ENCODE data around the gene ELF5.

ELF5 gene

DNA sequence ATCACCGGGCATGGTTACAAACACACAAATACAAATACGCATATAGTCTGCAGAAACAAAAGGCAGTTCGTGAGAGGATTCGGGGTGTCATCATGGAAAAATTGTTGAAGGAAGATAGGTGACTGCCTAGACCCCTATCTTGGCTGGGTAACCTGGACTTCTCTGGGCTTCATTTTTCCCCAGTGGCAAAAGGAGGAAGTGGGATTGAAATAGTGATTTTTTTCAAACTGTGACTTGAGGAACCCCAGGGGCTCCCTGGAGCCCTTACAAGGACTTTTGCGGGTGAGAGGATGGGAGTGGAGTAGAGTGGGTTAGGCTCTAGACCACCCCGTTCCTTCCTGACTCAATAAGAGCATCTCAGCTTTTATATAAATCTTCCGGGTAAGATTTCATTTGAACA is 1.0 kb upstream of the ELF5 start:
- H3K4me3 ChIP-seq (ENCODE audit: low read depth, low read length), result no peak overlapping the region
- DNase-seq (ENCODE audit: low read depth), result no peak
- TF ChIP-seq POLR2A (IDR thresholded peaks at IDR 0.05; ENCODE audit: extremely low read depth, insufficient read length) (no peak), MYC (IDR thresholded peaks at IDR 0.05; ENCODE audit: low read depth, low read length) (no peak)
- TF ChIP-seq, protein P1, sequence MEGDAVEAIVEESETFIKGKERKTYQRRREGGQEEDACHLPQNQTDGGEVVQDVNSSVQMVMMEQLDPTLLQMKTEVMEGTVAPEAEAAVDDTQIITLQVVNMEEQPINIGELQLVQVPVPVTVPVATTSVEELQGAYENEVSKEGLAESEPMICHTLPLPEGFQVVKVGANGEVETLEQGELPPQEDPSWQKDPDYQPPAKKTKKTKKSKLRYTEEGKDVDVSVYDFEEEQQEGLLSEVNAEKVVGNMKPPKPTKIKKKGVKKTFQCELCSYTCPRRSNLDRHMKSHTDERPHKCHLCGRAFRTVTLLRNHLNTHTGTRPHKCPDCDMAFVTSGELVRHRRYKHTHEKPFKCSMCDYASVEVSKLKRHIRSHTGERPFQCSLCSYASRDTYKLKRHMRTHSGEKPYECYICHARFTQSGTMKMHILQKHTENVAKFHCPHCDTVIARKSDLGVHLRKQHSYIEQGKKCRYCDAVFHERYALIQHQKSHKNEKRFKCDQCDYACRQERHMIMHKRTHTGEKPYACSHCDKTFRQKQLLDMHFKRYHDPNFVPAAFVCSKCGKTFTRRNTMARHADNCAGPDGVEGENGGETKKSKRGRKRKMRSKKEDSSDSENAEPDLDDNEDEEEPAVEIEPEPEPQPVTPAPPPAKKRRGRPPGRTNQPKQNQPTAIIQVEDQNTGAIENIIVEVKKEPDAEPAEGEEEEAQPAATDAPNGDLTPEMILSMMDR (IDR thresholded peaks at IDR 0.05; ENCODE audit: low read depth, low read length), result no peak
- TF ChIP-seq, protein P2, sequence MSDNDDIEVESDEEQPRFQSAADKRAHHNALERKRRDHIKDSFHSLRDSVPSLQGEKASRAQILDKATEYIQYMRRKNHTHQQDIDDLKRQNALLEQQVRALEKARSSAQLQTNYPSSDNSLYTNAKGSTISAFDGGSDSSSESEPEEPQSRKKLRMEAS (IDR thresholded peaks at IDR 0.05; ENCODE audit: low read depth, low read length), result no peak

DNA sequence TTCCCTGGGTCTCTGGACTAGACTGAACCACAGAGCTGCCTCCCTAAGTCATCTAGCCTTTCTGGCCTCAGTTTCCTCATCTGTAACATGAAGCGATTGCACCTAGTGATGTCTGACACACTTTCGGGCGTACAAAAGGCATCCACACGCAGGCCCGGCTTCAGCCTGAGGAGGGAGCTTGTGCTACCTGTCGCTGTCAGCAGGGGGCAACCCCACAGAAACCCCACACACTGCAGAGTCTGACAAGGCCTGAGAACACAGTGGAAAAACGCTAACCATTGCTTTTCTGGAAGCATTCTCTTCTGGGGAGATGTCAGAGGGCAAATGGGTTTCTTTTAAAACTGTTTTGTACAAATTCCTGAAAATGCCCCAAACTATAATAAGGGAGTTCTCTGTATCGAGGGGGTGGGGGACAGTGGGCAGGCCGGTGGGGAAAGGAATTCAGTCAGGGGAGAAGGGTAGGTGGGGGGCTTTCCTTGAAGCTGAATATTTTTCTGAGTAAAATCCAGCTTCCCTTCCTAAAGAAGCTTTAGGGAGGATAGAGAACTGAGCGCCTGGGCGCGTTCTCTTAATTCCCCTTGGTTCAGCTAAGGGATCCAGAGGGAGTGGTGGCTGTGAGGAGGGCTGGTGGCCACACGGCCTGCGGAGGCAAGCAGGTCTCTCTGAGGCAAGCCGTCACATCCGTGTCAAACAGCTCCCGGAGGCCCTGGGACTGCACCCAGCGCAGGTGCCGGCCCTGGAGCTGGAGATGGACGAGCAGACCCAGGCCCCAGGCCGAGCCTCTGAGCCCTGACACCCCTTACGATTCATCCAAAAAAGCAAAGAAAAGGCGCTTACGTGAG is 533 bp downstream of the ELF5 start:
- no peak overlapping the region for H3K4me3 ChIP-seq (ENCODE audit: low read depth, low read length)
- DNase-seq (ENCODE audit: low read depth), result peak; percentile 67
- TF ChIP-seq POLR2A (IDR thresholded peaks at IDR 0.05; ENCODE audit: extremely low read depth, insufficient read length), result no peak
- TF ChIP-seq, protein P1 (IDR thresholded peaks at IDR 0.05; ENCODE audit: low read depth, low read length), result peak; percentile 88

DNA sequence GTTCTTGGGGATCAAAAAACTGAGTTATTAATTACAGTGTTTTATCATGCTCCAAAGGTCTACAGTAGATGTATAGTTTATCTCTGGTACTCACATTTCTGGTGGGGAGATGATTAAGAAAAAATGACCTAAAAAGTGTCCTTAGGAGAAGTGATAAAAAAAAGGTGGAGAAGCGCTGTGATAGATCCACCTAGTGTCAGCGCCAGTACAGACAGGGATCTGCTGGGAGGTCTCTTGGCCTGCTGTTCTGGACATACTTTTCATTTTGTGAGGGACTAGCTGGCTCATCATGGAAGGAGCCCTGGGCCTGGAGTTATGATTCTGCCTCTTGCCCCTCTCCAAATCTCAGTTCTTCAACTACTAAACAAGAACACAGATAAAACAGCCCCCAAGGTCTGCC is 2.9 kb downstream of the ELF5 start:
- TF ChIP-seq MYC (IDR thresholded peaks at IDR 0.05; ENCODE audit: low read depth, low read length), result no peak
- TF ChIP-seq, protein P1 (IDR thresholded peaks at IDR 0.05; ENCODE audit: low read depth, low read length), result no peak
- TF ChIP-seq, protein P2 (IDR thresholded peaks at IDR 0.05; ENCODE audit: low read depth, low read length), result no peak
- no peak for TF ChIP-seq POLR2A (IDR thresholded peaks at IDR 0.05; ENCODE audit: extremely low read depth, insufficient read length)
- no peak overlapping the region for H3K4me3 ChIP-seq (ENCODE audit: low read depth, low read length)

DNA sequence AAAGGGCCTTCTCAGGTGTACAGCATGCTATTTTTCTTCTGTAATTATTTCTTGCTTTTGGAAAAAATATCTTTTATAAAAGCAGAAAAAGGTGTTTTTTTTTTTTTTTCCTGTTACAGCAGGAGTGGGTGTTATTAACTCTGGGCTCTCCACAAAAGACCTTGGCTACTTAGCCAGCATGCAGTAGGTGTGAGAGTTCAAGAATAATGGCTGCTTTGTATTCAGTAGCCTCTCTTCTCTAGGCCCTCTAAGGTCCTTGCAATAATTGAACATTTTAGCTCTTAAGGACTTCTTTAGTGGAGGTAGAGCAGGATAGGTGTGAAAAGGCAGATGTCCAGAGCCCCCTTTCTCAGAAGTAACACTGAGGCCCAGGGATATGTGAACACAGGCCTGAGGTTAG is 3.4 kb downstream of the ELF5 start:
- H3K4me3 ChIP-seq (ENCODE audit: low read depth, low read length), result no peak overlapping the region
- no peak for DNase-seq (ENCODE audit: low read depth)
- TF ChIP-seq, protein P1 (IDR thresholded peaks at IDR 0.05; ENCODE audit: low read depth, low read length), result no peak
- TF ChIP-seq MYC (IDR thresholded peaks at IDR 0.05; ENCODE audit: low read depth, low read length) (no peak), POLR2A (IDR thresholded peaks at IDR 0.05; ENCODE audit: extremely low read depth, insufficient read length) (no peak)
- TF ChIP-seq, protein P2 (IDR thresholded peaks at IDR 0.05; ENCODE audit: low read depth, low read length), result no peak

More for the DNA sequence above, 2.9 kb downstream of the ELF5 start:
- no peak for DNase-seq (ENCODE audit: low read depth)

DNA sequence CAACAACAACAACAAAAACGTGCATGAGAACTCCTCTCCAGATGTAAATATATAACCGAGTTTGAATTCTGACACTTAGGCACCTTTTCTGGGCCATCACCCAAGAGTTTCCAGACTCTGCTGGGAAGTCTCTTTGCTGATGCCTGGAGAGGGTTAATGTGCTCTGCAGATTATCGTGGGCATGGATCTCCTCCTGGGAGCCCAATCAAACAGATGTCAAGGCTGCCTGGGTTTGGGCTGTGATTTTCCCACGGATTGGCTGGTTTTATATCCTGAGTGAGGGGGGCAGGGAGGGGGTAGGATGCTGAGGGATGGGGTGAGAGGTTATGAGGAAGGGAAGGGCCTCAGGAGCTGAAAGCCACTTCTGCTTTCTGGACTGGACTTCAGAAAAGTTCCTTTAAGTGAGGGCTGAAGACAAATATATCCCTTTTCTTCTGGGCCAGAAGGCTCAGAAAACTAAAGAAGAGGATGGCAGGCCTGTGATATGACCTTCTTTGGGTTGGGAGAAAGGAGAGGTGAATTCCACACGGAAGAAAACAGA is 4.2 kb downstream of the ELF5 start:
- DNase-seq (ENCODE audit: low read depth), result peak; percentile 39
- no peak for TF ChIP-seq POLR2A (IDR thresholded peaks at IDR 0.05; ENCODE audit: extremely low read depth, insufficient read length)
- TF ChIP-seq, protein P1 (IDR thresholded peaks at IDR 0.05; ENCODE audit: low read depth, low read length), result no peak
- TF ChIP-seq, protein P2 (IDR thresholded peaks at IDR 0.05; ENCODE audit: low read depth, low read length), result no peak
- no peak overlapping the region for H3K4me3 ChIP-seq (ENCODE audit: low read depth, low read length)

Measured in NB4 (cell line).